ENCODE measurements around the gene TAF11.
"Not testable (repeated sequence)": the region's sequence is repeated elsewhere in the genome, so short reads cannot be mapped to it uniquely, and the experiment has no call there.

The TAF11 gene

GRCh38 chr6:34901930-34902329 is 14.1 kb upstream of the TAF11 start:
- no peak for DNase-seq

GRCh38 chr6:34900321-34901031 is 12.6 kb upstream of the TAF11 start:
- no peak for DNase-seq

GRCh38 chr6:34899748-34900147 is 11.9 kb upstream of the TAF11 start:
- not testable (repeated sequence) for DNase-seq

- no peak for DNase-seq
Measured at GRCh38 chr6:34897716-34898115, 9.9 kb upstream of the TAF11 start.

GRCh38 chr6:34897130-34897529 is 9.3 kb upstream of the TAF11 start:
- no peak for DNase-seq

- DNase-seq: no peak
Measured at GRCh38 chr6:34894693-34895092, 6.9 kb upstream of the TAF11 start.

- DNase-seq: no peak
Measured at GRCh38 chr6:34891296-34891695, 3.5 kb upstream of the TAF11 start.

- no peak for DNase-seq
Measured at GRCh38 chr6:34890533-34890925, 2.7 kb upstream of the TAF11 start.

- peak; percentile 90 for DNase-seq
Measured at GRCh38 chr6:34888874-34889555, 1.2 kb upstream of the TAF11 start, which contains the start of gene ANKS1A. TSS of gene ANKS1A (plus strand) at chr6:34889255. CDS start at chr6:34889403, 148 bp downstream.

GRCh38 chr6:34888514-34888856 is 643 bp upstream of the TAF11 start:
- DNase-seq: no peak

- not testable (repeated sequence) for DNase-seq
Measured at GRCh38 chr6:34885837-34886236, 2.0 kb downstream of the TAF11 start.

GRCh38 chr6:34884996-34885395 is 2.8 kb downstream of the TAF11 start:
- no peak for DNase-seq

- not testable (repeated sequence) for DNase-seq
Measured at GRCh38 chr6:34884073-34884472, 3.8 kb downstream of the TAF11 start.

GRCh38 chr6:34877869-34878485 is 9.9 kb downstream of the TAF11 start:
- no peak for DNase-seq

- DNase-seq: no peak
Measured at GRCh38 chr6:34877259-34877658, 10.6 kb downstream of the TAF11 start.

- DNase-seq: no peak
Measured at GRCh38 chr6:34876472-34876871, 11.4 kb downstream of the TAF11 start.

- DNase-seq: no peak
Measured at GRCh38 chr6:34875292-34876213, 12.3 kb downstream of the TAF11 start.

- no peak for DNase-seq
Measured at GRCh38 chr6:34872332-34872731, 15.5 kb downstream of the TAF11 start.

GRCh38 chr6:34871853-34872252 is 16.0 kb downstream of the TAF11 start:
- no peak for DNase-seq

- no peak for DNase-seq
Measured at GRCh38 chr6:34867484-34867883, 20.4 kb downstream of the TAF11 start.

GRCh38 chr6:34866509-34866908 is 21.3 kb downstream of the TAF11 start:
- no peak for DNase-seq

GRCh38 chr6:34865107-34865506 is 22.7 kb downstream of the TAF11 start:
- DNase-seq: no peak

- no peak for DNase-seq
Measured at GRCh38 chr6:34864007-34864406, 23.8 kb downstream of the TAF11 start.
